Stomach smooth muscle (tissue), 2 donors: ENCODE data around the gene CHKB.
"Not testable (repeated sequence)": the region's sequence is repeated elsewhere in the genome, so short reads cannot be mapped to it uniquely, and the experiment has no call there.

Source experiments
- H3K27ac ChIP-seq: one replicate; pipeline ENCODE4 v1.7.0; 2013; ENCODE audit warnings: mild to moderate bottlenecking, low read length, inconsistent platforms
- H3K27me3 ChIP-seq, 2 donors: one replicate each; pipeline ENCODE4 v1.7.0; 2013; ENCODE audit warnings: low read length in 2 of 2; ENCODE audit not compliant: insufficient read depth in 2 of 2, control insufficient read depth in 1 of 2
- H3K36me3 ChIP-seq, 2 donors: one replicate each; pipeline ENCODE4 v1.7.0; 2013; ENCODE audit warnings: low read length in 2 of 2; ENCODE audit not compliant: control insufficient read depth in 2 of 2, insufficient read depth in 2 of 2
- H3K4me1 ChIP-seq: one replicate; pipeline ENCODE4 v1.7.0; 2013; ENCODE audit warnings: low read length; ENCODE audit not compliant: control insufficient read depth, insufficient read depth
- H3K4me3 ChIP-seq, 2 donors: one replicate each; pipeline ENCODE4 v1.7.0; 2013; ENCODE audit warnings: low read length in 2 of 2
- H3K9ac ChIP-seq, 2 donors: one replicate each; pipeline ENCODE4 v1.7.0; 2013; ENCODE audit warnings: low read length in 2 of 2, mild to moderate bottlenecking in 1 of 2
- H3K9me3 ChIP-seq, 2 donors: one replicate each; pipeline ENCODE4 v1.7.0; 2013; ENCODE audit warnings: low read length in 2 of 2; ENCODE audit not compliant: control insufficient read depth in 2 of 2
- donor health status: healthy.
- donor health status: Pancreatic carcinoma.

CHKB gene

GRCh38 chr22:50611341-50612060 is 28.9 kb upstream of the CHKB start:
- H3K4me1 ChIP-seq = no peaks in the 10 kb centered on the region
- no peaks in the 10 kb centered on the region for H3K9me3 ChIP-seq
- peaks cover 19 to 20% of the 10 kb centered on the region in 2 donors for H3K27me3 ChIP-seq
- H3K9ac ChIP-seq = no peak overlapping the region
- no peaks in the 10 kb centered on the region for H3K36me3 ChIP-seq
- no peak overlapping the region for H3K27ac ChIP-seq
- no peak overlapping the region for H3K4me3 ChIP-seq

GRCh38 chr22:50610581-50610980 is 27.9 kb upstream of the CHKB start:
- Histone ChIP-seq H3K4me3 (no peak overlapping the region), H3K4me1 (no peaks in the 10 kb centered on the region), H3K9me3 (no peaks in the 10 kb centered on the region), H3K27me3 (peaks cover 20% of the 10 kb centered on the region in 2 donors), H3K36me3 (no peaks in the 10 kb centered on the region), H3K27ac (no peak overlapping the region), H3K9ac (no peak overlapping the region)

- no peak overlapping the region for H3K27ac ChIP-seq
- H3K9me3 ChIP-seq = no peaks in the 10 kb centered on the region
- peaks cover 22 to 25% of the 10 kb centered on the region in 2 donors for H3K27me3 ChIP-seq
- no peaks in the 10 kb centered on the region for H3K36me3 ChIP-seq
- H3K4me3 ChIP-seq = no peak overlapping the region
- H3K4me1 ChIP-seq = no peaks in the 10 kb centered on the region
- H3K9ac ChIP-seq = no peak overlapping the region
Measured at GRCh38 chr22:50610041-50610451, 27.4 kb upstream of the CHKB start.

GRCh38 chr22:50609599-50609998 is 26.9 kb upstream of the CHKB start:
- Histone ChIP-seq H3K9me3 (no peaks in the 10 kb centered on the region), H3K36me3 (no peaks in the 10 kb centered on the region), H3K9ac (no peak overlapping the region), H3K27me3 (peaks cover 24 to 30% of the 10 kb centered on the region in 2 donors), H3K4me1 (no peaks in the 10 kb centered on the region), H3K4me3 (no peak overlapping the region), H3K27ac (no peak overlapping the region)

GRCh38 chr22:50608996-50609395 is 26.3 kb upstream of the CHKB start:
- Histone ChIP-seq H3K27me3 (peaks cover 24 to 34% of the 10 kb centered on the region in 2 donors), H3K4me1 (no peaks in the 10 kb centered on the region), H3K36me3 (no peaks in the 10 kb centered on the region), H3K27ac (no peak overlapping the region), H3K9me3 (no peaks in the 10 kb centered on the region), H3K4me3 (no peak overlapping the region), H3K9ac (no peak overlapping the region)

- H3K4me1 ChIP-seq, H3K4me3 ChIP-seq, H3K36me3 ChIP-seq, H3K27ac ChIP-seq, H3K9ac ChIP-seq, H3K9me3 ChIP-seq: not testable (repeated sequence)
- peaks cover 22 to 34% of the 10 kb centered on the region in 2 donors for H3K27me3 ChIP-seq
Measured at GRCh38 chr22:50608058-50608840, 25.6 kb upstream of the CHKB start.

- Histone ChIP-seq H3K27ac (no peak overlapping the region), H3K4me3 (no peak overlapping the region), H3K9ac (no peak overlapping the region), H3K4me1 (no peaks in the 10 kb centered on the region), H3K27me3 (peaks cover 27 to 40% of the 10 kb centered on the region in 2 donors), H3K9me3 (no peaks in the 10 kb centered on the region), H3K36me3 (no peaks in the 10 kb centered on the region)
Measured at GRCh38 chr22:50607659-50608020, 25.0 kb upstream of the CHKB start.

GRCh38 chr22:50606946-50607658 is 24.5 kb upstream of the CHKB start:
- H3K36me3 ChIP-seq = no peaks in the 10 kb centered on the region
- H3K9ac ChIP-seq = no peak overlapping the region
- H3K4me1 ChIP-seq = no peaks in the 10 kb centered on the region
- no peaks in the 10 kb centered on the region for H3K9me3 ChIP-seq
- no peak overlapping the region for H3K27ac ChIP-seq
- H3K4me3 ChIP-seq = no peak overlapping the region
- H3K27me3 ChIP-seq = peaks cover 28 to 45% of the 10 kb centered on the region in 2 donors

GRCh38 chr22:50606165-50606945 is 23.7 kb upstream of the CHKB start:
- H3K4me3 ChIP-seq = no peak overlapping the region
- peaks cover 34 to 47% of the 10 kb centered on the region in 2 donors for H3K27me3 ChIP-seq
- no peak overlapping the region for H3K9ac ChIP-seq
- no peak overlapping the region for H3K27ac ChIP-seq
- H3K9me3 ChIP-seq = no peaks in the 10 kb centered on the region
- no peaks in the 10 kb centered on the region for H3K36me3 ChIP-seq
- H3K4me1 ChIP-seq = no peaks in the 10 kb centered on the region

- no peaks in the 10 kb centered on the region for H3K36me3 ChIP-seq
- no peak overlapping the region for H3K27ac ChIP-seq
- peaks cover 4% of the 10 kb centered on the region for H3K4me1 ChIP-seq
- H3K9me3 ChIP-seq = no peaks in the 10 kb centered on the region
- no peak overlapping the region for H3K9ac ChIP-seq
- peaks cover 36 to 50% of the 10 kb centered on the region in 2 donors for H3K27me3 ChIP-seq
- H3K4me3 ChIP-seq = no peak overlapping the region
Measured at GRCh38 chr22:50605613-50606074, 23.0 kb upstream of the CHKB start.
